ENCODE results near the gene DYNLRB2.
A peak's percentile ranks its signal among the peaks of the same experiment; 100 is the strongest.

DNA sequence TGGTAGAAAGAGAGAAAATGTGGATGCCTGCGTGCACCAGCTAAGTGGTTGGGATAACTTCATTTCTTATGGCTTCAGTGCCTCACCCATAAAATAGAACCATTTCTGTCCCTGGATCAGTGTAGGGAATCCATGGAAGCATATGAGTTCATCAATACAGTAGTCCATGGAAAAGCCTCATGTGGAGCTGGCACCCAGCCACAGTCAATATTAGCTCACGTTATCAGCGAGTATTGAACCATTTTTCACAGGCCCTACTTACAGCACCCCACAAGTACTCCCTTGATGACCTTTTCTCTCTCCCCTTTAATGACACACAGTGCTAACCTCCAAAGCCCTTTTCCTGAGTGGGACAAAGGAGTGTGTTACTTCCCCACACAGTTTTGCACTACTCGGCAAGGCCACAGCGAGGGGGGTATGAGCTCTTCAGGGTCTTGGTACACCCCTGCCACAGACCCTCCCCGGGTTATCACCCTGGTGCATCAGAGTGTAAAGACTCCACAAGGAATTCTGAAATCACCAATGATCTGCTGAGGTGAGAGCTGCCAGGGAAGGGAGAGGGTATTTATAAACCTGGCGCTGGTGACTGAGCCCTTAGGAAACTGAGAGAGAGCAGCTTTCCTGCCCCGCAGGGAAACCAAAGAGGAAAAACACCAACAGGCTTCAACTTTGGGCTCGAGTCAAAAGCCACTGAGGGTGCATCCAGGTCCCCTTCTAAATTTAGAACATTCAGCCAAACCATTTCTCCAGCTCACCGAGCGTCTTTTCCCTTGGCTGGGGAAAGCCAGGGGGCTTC, 36.9 kb downstream of the DYNLRB2 start:
- peak in 1 of 4 donors; percentile 20 for TF ChIP-seq POLR2A (IDR thresholded peaks at IDR 0.05)
- TF ChIP-seq, protein P1, sequence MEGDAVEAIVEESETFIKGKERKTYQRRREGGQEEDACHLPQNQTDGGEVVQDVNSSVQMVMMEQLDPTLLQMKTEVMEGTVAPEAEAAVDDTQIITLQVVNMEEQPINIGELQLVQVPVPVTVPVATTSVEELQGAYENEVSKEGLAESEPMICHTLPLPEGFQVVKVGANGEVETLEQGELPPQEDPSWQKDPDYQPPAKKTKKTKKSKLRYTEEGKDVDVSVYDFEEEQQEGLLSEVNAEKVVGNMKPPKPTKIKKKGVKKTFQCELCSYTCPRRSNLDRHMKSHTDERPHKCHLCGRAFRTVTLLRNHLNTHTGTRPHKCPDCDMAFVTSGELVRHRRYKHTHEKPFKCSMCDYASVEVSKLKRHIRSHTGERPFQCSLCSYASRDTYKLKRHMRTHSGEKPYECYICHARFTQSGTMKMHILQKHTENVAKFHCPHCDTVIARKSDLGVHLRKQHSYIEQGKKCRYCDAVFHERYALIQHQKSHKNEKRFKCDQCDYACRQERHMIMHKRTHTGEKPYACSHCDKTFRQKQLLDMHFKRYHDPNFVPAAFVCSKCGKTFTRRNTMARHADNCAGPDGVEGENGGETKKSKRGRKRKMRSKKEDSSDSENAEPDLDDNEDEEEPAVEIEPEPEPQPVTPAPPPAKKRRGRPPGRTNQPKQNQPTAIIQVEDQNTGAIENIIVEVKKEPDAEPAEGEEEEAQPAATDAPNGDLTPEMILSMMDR (IDR thresholded peaks at IDR 0.05) = no peak
- TF ChIP-seq POLR2AphosphoS5 (IDR thresholded peaks at IDR 0.05) = no peak
- no peak for TF ChIP-seq EP300 (IDR thresholded peaks at IDR 0.05)
